Progenitor cell of endocrine pancreas (in vitro differentiated cells): ENCODE measurements around the gene TNNC1. TPM values are rescaled to one million over a fixed set of nuclear protein-coding genes. Genes with fewer than 3 reads are reported as not detected.

ENCODE experiments used
- DNase-seq: peaks from one replicate; pipeline ENCODE4 v3.0.0; 2021; ENCODE audit warnings: low spot score; ENCODE audit not compliant: unreplicated experiment
- H3K27ac Mint-ChIP-seq: 2 replicates; pipeline ENCODE4 v1.8.0; 2021; ENCODE audit warnings: mild to moderate bottlenecking, moderate library complexity, mixed read lengths
- H3K27me3 Mint-ChIP-seq: 2 replicates; pipeline ENCODE4 v1.8.0; 2021; ENCODE audit warnings: mixed read lengths
- H3K36me3 Mint-ChIP-seq: 2 replicates; pipeline ENCODE4 v1.8.0; 2022; ENCODE audit warnings: mixed read lengths; ENCODE audit not compliant: insufficient read depth
- H3K4me1 Mint-ChIP-seq: 2 replicates; pipeline ENCODE4 v1.8.0; 2021; ENCODE audit warnings: low read depth, mixed read lengths
- H3K4me3 Mint-ChIP-seq: 2 replicates; pipeline ENCODE4 v1.8.0; 2021; ENCODE audit warnings: low read depth, mild to moderate bottlenecking, moderate library complexity, mixed read lengths
- H3K9me3 Mint-ChIP-seq: 2 replicates; pipeline ENCODE4 v1.8.0; 2021; ENCODE audit warnings: low read depth, mixed read lengths
- total RNA-seq: library from RNA; stranded (reverse); gene quantifications from 2 replicates; pipeline ENCODE4 v1.2.1, GENCODE V29; 2021
- TF ChIP-seq, protein P1 (sequence below): fragments of 200-600 bp; sonication (generic); IDR thresholded peaks from one replicate; pipeline ENCODE4 v1.5.0; 2021; ENCODE audit warnings: antibody characterized with exemption, mild to moderate bottlenecking; ENCODE audit not compliant: unreplicated experiment

The TNNC1 gene
- total RNA-seq, 1 donor from 2014 or later = 3.3 TPM

GRCh38 chr3:52429031-52429430, 24.8 kb downstream of the TNNC1 start:
- no peaks in the 10 kb centered on the region for H3K9me3 Mint-ChIP-seq
- peaks cover 11% of the 10 kb centered on the region for H3K27me3 Mint-ChIP-seq
- no peak overlapping the region for H3K27ac Mint-ChIP-seq
- peaks cover 10% of the 10 kb centered on the region for H3K4me1 Mint-ChIP-seq
- H3K36me3 Mint-ChIP-seq = no peaks in the 10 kb centered on the region
- no peak overlapping the region for H3K4me3 Mint-ChIP-seq
- no peak for DNase-seq
- TF ChIP-seq, protein P1, sequence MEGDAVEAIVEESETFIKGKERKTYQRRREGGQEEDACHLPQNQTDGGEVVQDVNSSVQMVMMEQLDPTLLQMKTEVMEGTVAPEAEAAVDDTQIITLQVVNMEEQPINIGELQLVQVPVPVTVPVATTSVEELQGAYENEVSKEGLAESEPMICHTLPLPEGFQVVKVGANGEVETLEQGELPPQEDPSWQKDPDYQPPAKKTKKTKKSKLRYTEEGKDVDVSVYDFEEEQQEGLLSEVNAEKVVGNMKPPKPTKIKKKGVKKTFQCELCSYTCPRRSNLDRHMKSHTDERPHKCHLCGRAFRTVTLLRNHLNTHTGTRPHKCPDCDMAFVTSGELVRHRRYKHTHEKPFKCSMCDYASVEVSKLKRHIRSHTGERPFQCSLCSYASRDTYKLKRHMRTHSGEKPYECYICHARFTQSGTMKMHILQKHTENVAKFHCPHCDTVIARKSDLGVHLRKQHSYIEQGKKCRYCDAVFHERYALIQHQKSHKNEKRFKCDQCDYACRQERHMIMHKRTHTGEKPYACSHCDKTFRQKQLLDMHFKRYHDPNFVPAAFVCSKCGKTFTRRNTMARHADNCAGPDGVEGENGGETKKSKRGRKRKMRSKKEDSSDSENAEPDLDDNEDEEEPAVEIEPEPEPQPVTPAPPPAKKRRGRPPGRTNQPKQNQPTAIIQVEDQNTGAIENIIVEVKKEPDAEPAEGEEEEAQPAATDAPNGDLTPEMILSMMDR = no peak

DNA sequence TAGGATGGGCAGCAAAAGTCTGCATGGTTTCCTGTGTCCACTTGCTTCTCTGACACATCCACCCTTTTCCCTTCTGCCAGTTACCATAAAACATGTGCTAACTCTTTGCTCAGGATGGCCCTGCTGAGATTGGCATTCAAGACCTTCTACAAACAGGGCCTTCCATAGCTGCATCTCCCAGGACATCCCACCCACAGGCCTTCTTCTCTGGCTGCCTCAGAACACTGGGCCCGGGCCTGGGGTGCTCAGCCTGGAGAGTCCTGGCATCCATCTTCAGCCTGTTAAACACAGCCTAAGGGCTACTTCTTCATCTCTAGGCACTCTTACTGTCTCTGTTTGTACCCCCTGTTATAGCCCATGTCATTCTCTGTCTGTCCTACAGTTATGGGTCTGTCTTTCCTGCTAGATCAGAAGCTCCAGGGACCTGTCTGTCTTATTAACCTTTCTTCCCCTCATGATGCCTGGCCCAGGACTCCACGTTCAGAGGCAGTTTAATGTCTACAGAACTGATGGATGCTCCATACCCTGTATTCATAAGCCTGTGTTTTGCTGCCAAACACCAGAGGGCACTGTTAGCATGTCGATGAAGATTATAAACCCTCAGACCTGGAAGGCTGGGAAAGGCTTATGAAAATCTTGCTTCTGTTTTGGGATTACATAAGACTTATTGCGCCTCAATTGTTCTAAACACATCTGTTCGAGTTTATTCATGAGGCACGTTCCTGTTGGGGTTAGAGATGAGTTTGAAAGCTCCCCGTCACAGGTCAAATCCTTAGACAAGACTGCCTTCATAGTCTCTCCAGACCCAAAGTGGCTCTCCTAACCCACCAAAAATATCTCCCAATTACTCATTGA, 25.5 kb downstream of the TNNC1 start:
- no peak overlapping the region for H3K27ac Mint-ChIP-seq
- peaks cover 7% of the 10 kb centered on the region for H3K4me1 Mint-ChIP-seq
- TF ChIP-seq, protein P1 = peak; percentile 74
- H3K27me3 Mint-ChIP-seq = peaks cover 9% of the 10 kb centered on the region
- DNase-seq = no peak
- H3K4me3 Mint-ChIP-seq = no peak overlapping the region
- no peaks in the 10 kb centered on the region for H3K36me3 Mint-ChIP-seq
- no peaks in the 10 kb centered on the region for H3K9me3 Mint-ChIP-seq

GRCh38 chr3:52423173-52423572, 30.7 kb downstream of the TNNC1 start:
- H3K9me3 Mint-ChIP-seq = no peaks in the 10 kb centered on the region
- DNase-seq = no peak
- H3K27ac Mint-ChIP-seq = no peak overlapping the region
- H3K4me3 Mint-ChIP-seq = no peak overlapping the region
- peaks cover 3% of the 10 kb centered on the region for H3K27me3 Mint-ChIP-seq
- H3K36me3 Mint-ChIP-seq = no peaks in the 10 kb centered on the region
- H3K4me1 Mint-ChIP-seq = peaks cover 9% of the 10 kb centered on the region
- TF ChIP-seq, protein P1 = no peak

DNA sequence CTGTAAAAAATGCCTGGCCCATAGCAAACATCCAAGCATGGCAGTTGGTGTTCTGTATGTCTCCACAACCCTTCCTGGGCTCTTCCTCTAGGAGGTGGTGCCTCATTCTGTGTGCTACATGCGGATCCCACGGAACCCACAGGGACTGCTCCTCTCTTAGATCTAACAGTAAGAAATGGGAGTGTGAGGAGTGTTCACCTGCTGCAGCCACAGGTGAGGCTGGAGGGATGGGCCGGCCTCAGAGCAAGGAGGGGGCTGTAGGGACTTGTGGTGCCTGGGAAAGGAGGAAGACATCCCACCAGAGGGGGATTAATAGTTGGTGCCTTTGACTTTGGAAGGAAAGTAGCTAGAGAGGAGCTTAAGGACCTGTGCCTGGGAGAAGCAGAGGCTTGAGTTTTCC, 31.2 kb downstream of the TNNC1 start:
- H3K36me3 Mint-ChIP-seq = no peaks in the 10 kb centered on the region
- TF ChIP-seq, protein P1 = no peak
- H3K9me3 Mint-ChIP-seq = no peaks in the 10 kb centered on the region
- peaks cover 9% of the 10 kb centered on the region for H3K4me1 Mint-ChIP-seq
- no peak overlapping the region for H3K27ac Mint-ChIP-seq
- peaks cover 3% of the 10 kb centered on the region for H3K27me3 Mint-ChIP-seq
- no peak overlapping the region for H3K4me3 Mint-ChIP-seq
- DNase-seq = no peak

GRCh38 chr3:52420388-52420787, 33.5 kb downstream of the TNNC1 start:
- TF ChIP-seq, protein P1 = no peak
- no peak overlapping the region for H3K4me3 Mint-ChIP-seq
- no peaks in the 10 kb centered on the region for H3K9me3 Mint-ChIP-seq
- H3K27ac Mint-ChIP-seq = no peak overlapping the region
- peaks cover 3% of the 10 kb centered on the region for H3K27me3 Mint-ChIP-seq
- DNase-seq = no peak
- no peaks in the 10 kb centered on the region for H3K36me3 Mint-ChIP-seq
- peaks cover 9% of the 10 kb centered on the region for H3K4me1 Mint-ChIP-seq
